ENCODE data around the gene SLC25A45. TPM values are rescaled to one million over a fixed set of nuclear protein-coding genes. Genes with fewer than 3 reads are reported as not detected.
A peak's percentile ranks its signal among the peaks of the same experiment; 100 is the strongest.

SLC25A45 gene
- total and polyA plus RNA-seq, 2 donors (not counting 1 experiment from before 2014, with no cell fraction given), result 0.52 to 1.5 TPM

DNA sequence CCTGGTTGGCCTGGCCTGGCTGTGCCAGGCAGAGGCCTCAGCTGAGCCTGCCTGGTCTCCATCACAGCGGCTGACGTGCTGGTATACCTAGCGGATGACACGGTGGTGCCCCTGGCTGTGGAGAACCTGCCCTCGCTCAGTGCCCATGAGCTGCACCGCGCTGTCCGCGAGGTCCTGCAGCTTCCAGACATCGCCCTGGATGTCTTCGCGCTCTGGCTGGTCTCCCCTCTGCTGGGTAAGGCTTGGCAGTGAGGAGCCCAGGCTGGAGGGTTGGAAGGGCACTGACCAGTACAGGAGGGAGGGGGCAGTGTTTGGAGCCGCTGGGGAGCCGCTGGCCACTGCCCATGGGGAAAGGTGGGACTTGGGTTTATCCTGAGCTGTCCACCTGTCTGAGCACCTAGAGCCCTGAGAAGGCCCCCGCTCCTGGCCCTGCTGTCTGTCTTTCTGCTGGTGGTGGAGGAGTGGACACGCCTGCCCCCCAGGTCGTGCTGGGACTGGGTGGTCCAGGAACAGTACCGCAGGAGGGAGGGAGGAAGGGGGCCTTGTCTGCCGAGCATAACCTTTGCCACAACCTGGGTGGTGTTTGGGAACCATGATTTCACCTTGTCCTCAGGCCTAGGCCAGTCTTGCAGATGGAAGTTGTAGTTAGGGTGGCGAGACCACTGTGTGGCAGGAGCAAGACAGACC, 7.0 kb upstream of the SLC25A45 start:
- no peak for DNase-seq (ENCODE audit: low read depth in 2 of 2)
- H3K4me3 ChIP-seq (replicated peaks in 1 of 4; ENCODE audit: control extremely low read depth in 1 of 4, insufficient read depth in 1 of 4, low read depth in 3 of 4, low read length in 4 of 4), result peak overlapping the region in 1 of 4 experiments; percentile 45
- no peaks in the 10 kb centered on the region for H3K27me3 ChIP-seq (ENCODE audit: control insufficient read depth, insufficient read depth, low read length)
- no peak overlapping the region for H3K9ac ChIP-seq (ENCODE audit: insufficient read depth, low read length)
- H2AFZ ChIP-seq (ENCODE audit: low read length), result no peak overlapping the region
- H3K79me2 ChIP-seq (ENCODE audit: control insufficient read depth, insufficient read depth, low read length), result peaks cover 53% of the 10 kb centered on the region
- H3K27ac ChIP-seq (ENCODE audit: insufficient read depth, low read length), result peak overlapping the region; percentile 40
- peaks cover 32% of the 10 kb centered on the region for H3K4me1 ChIP-seq (ENCODE audit: control insufficient read depth, extremely low read depth, insufficient read depth, low read length)
- H3K9me3 ChIP-seq (ENCODE audit: control insufficient read depth, insufficient read depth, low read depth, low read length), result no peaks in the 10 kb centered on the region
- no peaks in the 10 kb centered on the region for H4K20me1 ChIP-seq (ENCODE audit: control insufficient read depth, extremely low read depth, insufficient read depth, low read length)
- peak overlapping the region; percentile 9 for H3K4me2 ChIP-seq (ENCODE audit: extremely low read depth, insufficient read depth, low read length)
- peaks cover 22% of the 10 kb centered on the region for H3K36me3 ChIP-seq (ENCODE audit: control insufficient read depth, insufficient read depth, low read length)
- TF ChIP-seq EZH2 (IDR thresholded peaks at IDR 0.05; ENCODE audit: low read length, missing control alignments), result no peak

DNA sequence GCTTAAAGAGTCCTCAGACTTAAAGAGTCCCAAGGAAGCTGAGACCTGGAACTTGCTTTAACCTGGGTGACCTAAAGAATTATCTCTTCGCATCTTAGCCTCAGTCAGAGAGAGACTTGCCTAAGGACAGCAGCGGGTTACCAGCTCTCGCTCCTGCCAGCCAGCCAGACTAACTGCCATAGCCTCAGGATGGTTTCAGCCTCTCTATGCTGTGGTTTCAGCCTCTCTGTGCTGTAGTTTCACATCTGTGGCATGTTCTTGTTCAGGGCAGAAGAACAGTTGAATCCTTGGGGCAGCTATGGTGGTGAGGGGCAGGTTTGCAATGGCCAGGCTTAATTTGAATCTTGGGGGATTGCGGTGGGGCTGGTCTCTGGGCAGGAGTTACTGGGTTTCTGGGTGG, 6.3 kb upstream of the SLC25A45 start:
- no peaks in the 10 kb centered on the region for H3K27me3 ChIP-seq (ENCODE audit: control insufficient read depth, insufficient read depth, low read length)
- H2AFZ ChIP-seq (ENCODE audit: low read length), result no peak overlapping the region
- no peak overlapping the region for H3K27ac ChIP-seq (ENCODE audit: insufficient read depth, low read length)
- peak overlapping the region in 1 of 4 experiments; percentile 45 for H3K4me3 ChIP-seq (replicated peaks in 1 of 4; ENCODE audit: control extremely low read depth in 1 of 4, insufficient read depth in 1 of 4, low read depth in 3 of 4, low read length in 4 of 4)
- H4K20me1 ChIP-seq (ENCODE audit: control insufficient read depth, extremely low read depth, insufficient read depth, low read length), result no peaks in the 10 kb centered on the region
- H3K4me1 ChIP-seq (ENCODE audit: control insufficient read depth, extremely low read depth, insufficient read depth, low read length), result peaks cover 39% of the 10 kb centered on the region
- H3K4me2 ChIP-seq (ENCODE audit: extremely low read depth, insufficient read depth, low read length), result peak overlapping the region; percentile 1
- peaks cover 17% of the 10 kb centered on the region for H3K36me3 ChIP-seq (ENCODE audit: control insufficient read depth, insufficient read depth, low read length)
- no peak overlapping the region for H3K9ac ChIP-seq (ENCODE audit: insufficient read depth, low read length)
- peaks cover 53% of the 10 kb centered on the region for H3K79me2 ChIP-seq (ENCODE audit: control insufficient read depth, insufficient read depth, low read length)
- H3K9me3 ChIP-seq (ENCODE audit: control insufficient read depth, insufficient read depth, low read depth, low read length), result no peaks in the 10 kb centered on the region
- DNase-seq (ENCODE audit: low read depth in 2 of 2), result no peak
- TF ChIP-seq EZH2 (IDR thresholded peaks at IDR 0.05; ENCODE audit: low read length, missing control alignments), result no peak
- TF ChIP-seq, protein P1, sequence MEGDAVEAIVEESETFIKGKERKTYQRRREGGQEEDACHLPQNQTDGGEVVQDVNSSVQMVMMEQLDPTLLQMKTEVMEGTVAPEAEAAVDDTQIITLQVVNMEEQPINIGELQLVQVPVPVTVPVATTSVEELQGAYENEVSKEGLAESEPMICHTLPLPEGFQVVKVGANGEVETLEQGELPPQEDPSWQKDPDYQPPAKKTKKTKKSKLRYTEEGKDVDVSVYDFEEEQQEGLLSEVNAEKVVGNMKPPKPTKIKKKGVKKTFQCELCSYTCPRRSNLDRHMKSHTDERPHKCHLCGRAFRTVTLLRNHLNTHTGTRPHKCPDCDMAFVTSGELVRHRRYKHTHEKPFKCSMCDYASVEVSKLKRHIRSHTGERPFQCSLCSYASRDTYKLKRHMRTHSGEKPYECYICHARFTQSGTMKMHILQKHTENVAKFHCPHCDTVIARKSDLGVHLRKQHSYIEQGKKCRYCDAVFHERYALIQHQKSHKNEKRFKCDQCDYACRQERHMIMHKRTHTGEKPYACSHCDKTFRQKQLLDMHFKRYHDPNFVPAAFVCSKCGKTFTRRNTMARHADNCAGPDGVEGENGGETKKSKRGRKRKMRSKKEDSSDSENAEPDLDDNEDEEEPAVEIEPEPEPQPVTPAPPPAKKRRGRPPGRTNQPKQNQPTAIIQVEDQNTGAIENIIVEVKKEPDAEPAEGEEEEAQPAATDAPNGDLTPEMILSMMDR (conservative IDR thresholded peaks at IDR 0.05 in 1 of 2, IDR thresholded peaks at IDR 0.05 in 1 of 2; ENCODE audit: low read depth in 1 of 2, low read length in 2 of 2), result no peak

DNA sequence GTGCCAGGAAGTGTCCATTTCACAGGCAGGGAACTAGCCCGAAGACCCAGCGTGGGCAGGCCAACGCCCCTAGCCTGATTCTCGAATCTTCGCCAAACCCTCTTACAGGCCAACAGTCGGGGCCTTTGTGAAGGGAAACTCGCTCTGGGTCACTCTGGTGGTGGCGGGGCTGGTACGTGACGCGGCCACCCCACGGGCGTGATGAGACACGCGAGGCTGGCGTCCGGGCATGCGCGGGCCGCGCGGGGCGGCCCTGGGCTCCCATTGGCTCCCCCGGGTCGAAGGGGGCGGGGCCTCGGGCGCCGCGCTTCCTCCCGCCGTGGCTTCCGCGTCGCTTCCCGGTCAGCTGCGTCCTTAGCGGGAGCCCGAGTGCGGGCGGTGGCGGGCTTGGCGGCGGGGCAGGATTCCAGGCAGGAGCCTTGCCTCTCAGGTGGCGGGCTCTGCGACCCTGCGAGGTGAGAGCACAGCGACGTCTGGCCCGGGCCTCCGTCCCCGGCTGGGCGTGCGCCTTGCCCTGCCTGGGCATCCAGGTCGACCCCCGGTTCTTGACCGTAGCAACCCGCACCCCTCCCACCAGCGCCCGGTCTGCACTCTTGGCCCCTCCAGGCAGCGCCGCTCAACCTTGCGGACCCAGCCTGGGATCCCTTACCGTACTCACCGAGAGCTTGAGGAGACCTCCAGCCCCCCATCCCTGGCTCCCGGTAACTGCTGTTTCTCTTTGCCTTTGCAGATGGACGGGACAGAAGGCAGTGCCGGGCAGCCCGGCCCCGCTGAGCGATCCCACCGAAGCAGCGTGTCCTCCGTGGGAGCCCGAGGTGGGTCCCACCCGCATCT, 4.1 kb upstream of the SLC25A45 start, which contains the start of gene FRMD8:
Gene FRMD8, plus strand, starts transcription at position 331 of the 834 bp plus-strand sequence. Its CDS starts 400 bp downstream, at position 731.
- peaks cover 7% of the 10 kb centered on the region for H3K36me3 ChIP-seq (ENCODE audit: control insufficient read depth, insufficient read depth, low read length)
- no peaks in the 10 kb centered on the region for H3K9me3 ChIP-seq (ENCODE audit: control insufficient read depth, insufficient read depth, low read depth, low read length)
- peak within 1 kb of the TSS; percentile 77 to 93 (median 83) for H3K4me3 ChIP-seq (replicated peaks in 1 of 4; ENCODE audit: control extremely low read depth in 1 of 4, insufficient read depth in 1 of 4, low read depth in 3 of 4, low read length in 4 of 4)
- peak within 1 kb of the TSS; percentile 84 for H3K4me2 ChIP-seq (ENCODE audit: extremely low read depth, insufficient read depth, low read length)
- no peaks in the 10 kb centered on the region for H3K27me3 ChIP-seq (ENCODE audit: control insufficient read depth, insufficient read depth, low read length)
- H3K9ac ChIP-seq (ENCODE audit: insufficient read depth, low read length), result peak within 1 kb of the TSS; percentile 94
- H3K4me1 ChIP-seq (ENCODE audit: control insufficient read depth, extremely low read depth, insufficient read depth, low read length), result peaks cover 54% of the 10 kb centered on the region
- H4K20me1 ChIP-seq (ENCODE audit: control insufficient read depth, extremely low read depth, insufficient read depth, low read length), result no peaks in the 10 kb centered on the region
- H3K79me2 ChIP-seq (ENCODE audit: control insufficient read depth, insufficient read depth, low read length), result peaks cover 37% of the 10 kb centered on the region
- H2AFZ ChIP-seq (ENCODE audit: low read length), result peak within 1 kb of the TSS; percentile 79
- no peak for TF ChIP-seq EZH2 (IDR thresholded peaks at IDR 0.05; ENCODE audit: low read length, missing control alignments)
- TF ChIP-seq, protein P1 (conservative IDR thresholded peaks at IDR 0.05 in 1 of 2, IDR thresholded peaks at IDR 0.05 in 1 of 2; ENCODE audit: low read depth in 1 of 2, low read length in 2 of 2), result no peak
- H3K27ac ChIP-seq (ENCODE audit: insufficient read depth, low read length), result peak within 1 kb of the TSS; percentile 93
- peak; percentile 67 to 73 for DNase-seq (ENCODE audit: low read depth in 2 of 2)
